KMS-11 (cell line): ENCODE data around the gene CEACAM20.

ENCODE experiments used
- H2AFZ ChIP-seq: fragments of 200-600 bp; sonication (generic); 2 replicates; pipeline ENCODE4 v1.6.1; 2016; ENCODE audit warnings: antibody characterized with exemption, mixed run types, low read depth
- H3K27ac ChIP-seq: fragments of 200-600 bp; sonication (generic); 2 replicates; pipeline ENCODE4 v1.6.1; 2016; ENCODE audit warnings: mild to moderate bottlenecking, mixed run types
- H3K27me3 ChIP-seq: fragments of 200-600 bp; sonication (generic); 2 replicates; pipeline ENCODE4 v1.6.1; 2017; ENCODE audit warnings: mild to moderate bottlenecking, low read depth, mixed run types, moderate library complexity; ENCODE audit not compliant: insufficient read depth
- H3K36me3 ChIP-seq: fragments of 200-600 bp; sonication (generic); 2 replicates; pipeline ENCODE4 v1.6.1; 2017; ENCODE audit warnings: mild to moderate bottlenecking, mixed run types; ENCODE audit not compliant: insufficient read depth
- H3K4me1 ChIP-seq: fragments of 200-600 bp; sonication (generic); 2 replicates; pipeline ENCODE4 v1.6.1; 2016; ENCODE audit warnings: mild to moderate bottlenecking, low read depth, mixed run types; ENCODE audit not compliant: poor library complexity, severe bottlenecking
- H3K4me2 ChIP-seq: fragments of 200-600 bp; sonication (generic); 2 replicates; pipeline ENCODE4 v1.7.0; 2016; ENCODE audit warnings: mild to moderate bottlenecking, mixed run types
- H3K4me3 ChIP-seq: fragments of 200-600 bp; sonication (generic); IDR thresholded peaks from 2 replicates; pipeline ENCODE4 v1.6.1; 2017; ENCODE audit warnings: low read depth, low read length, mixed read lengths; ENCODE audit not compliant: insufficient read depth
- H3K79me2 ChIP-seq: fragments of 200-600 bp; sonication (generic); 2 replicates; pipeline ENCODE4 v1.6.1; 2016; ENCODE audit warnings: low read depth, mixed run types; ENCODE audit not compliant: insufficient read depth
- H3K9ac ChIP-seq: fragments of 200-600 bp; sonication (generic); 2 replicates; pipeline ENCODE4 v1.6.1; 2016; ENCODE audit warnings: mild to moderate bottlenecking, mixed run types
- H4K20me1 ChIP-seq: fragments of 200-600 bp; sonication (generic); 2 replicates; pipeline ENCODE4 v1.6.1; 2016; ENCODE audit warnings: mild to moderate bottlenecking, mixed run types; ENCODE audit not compliant: insufficient read depth
- CTCF ChIP-seq: fragments of 200-600 bp; sonication (generic); conservative IDR thresholded peaks from 2 replicates; pipeline ENCODE4 v1.6.1; 2017; ENCODE audit warnings: low read depth, mild to moderate bottlenecking, antibody characterized with exemption, low read length, moderate library complexity, mixed read lengths

Gene CEACAM20

GRCh38 chr19:44515031-44515430 lies 14.4 kb downstream of the CEACAM20 start:
- H3K36me3 ChIP-seq = no peaks in the 10 kb centered on the region
- H4K20me1 ChIP-seq = no peaks in the 10 kb centered on the region
- H3K27ac ChIP-seq = no peak overlapping the region
- H3K4me1 ChIP-seq = no peaks in the 10 kb centered on the region
- H3K27me3 ChIP-seq = no peaks in the 10 kb centered on the region
- no peak overlapping the region for H3K4me3 ChIP-seq
- no peak overlapping the region for H2AFZ ChIP-seq
- H3K79me2 ChIP-seq = no peaks in the 10 kb centered on the region
- TF ChIP-seq CTCF = no peak
- H3K9ac ChIP-seq = no peak overlapping the region
- H3K4me2 ChIP-seq = no peak overlapping the region

DNA sequence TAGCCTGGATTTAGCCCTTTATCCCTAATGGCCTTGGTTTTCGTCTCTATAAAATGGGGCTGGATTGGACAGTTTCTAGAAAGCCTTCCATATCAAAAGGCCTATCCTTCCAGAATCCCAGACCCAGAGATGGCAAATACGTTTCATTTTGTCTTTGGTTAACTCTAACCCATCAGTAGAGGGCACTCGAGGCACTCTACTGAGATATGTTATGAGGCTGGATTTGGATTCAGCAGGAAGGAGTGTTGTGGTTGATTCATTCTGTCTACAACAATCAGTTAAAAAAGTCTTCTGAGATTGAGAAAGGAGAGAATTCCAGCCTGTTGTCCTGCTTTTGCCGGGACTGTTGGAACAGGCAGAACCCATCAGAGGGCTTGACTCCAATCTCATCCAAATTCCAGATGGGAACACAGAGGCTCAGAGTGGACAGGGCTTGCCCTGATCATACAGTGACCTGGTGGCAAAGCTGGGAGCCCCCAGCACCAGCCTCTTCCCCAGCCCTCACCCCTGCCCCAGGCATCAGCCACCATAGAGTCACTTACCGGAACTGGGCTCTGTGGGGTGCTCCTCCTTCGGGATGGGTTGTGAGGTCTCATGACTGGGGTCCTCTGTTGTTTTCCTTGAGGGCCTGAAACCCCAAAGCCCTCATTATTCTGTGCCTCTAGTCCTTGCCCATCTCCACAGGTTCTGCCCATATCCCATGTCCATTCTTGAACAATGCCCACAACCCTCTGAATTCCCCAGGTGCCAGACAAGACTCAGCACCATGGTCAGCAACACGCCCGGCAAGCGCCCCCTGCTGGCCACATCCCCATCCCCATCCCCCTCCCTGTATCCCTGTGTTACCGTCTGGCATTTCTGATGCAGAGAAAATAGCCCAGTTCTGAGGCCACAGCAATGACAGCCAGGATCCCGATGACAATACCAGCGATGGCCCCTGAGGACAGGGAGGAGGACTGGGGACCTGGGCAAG lies 16.9 kb downstream of the CEACAM20 start:
- Histone ChIP-seq H3K36me3 (no peaks in the 10 kb centered on the region), H2AFZ (no peak overlapping the region), H3K9ac (no peak overlapping the region), H3K27ac (no peak overlapping the region), H3K4me2 (no peak overlapping the region), H4K20me1 (no peaks in the 10 kb centered on the region), H3K27me3 (no peaks in the 10 kb centered on the region), H3K4me1 (no peaks in the 10 kb centered on the region), H3K79me2 (no peaks in the 10 kb centered on the region), H3K4me3 (no peak overlapping the region)
- TF ChIP-seq CTCF = peak; percentile 70

GRCh38 chr19:44509478-44509877 lies 20.0 kb downstream of the CEACAM20 start:
- no peak overlapping the region for H3K9ac ChIP-seq

More at GRCh38 chr19:44509478-44509877, 20.0 kb downstream of the CEACAM20 start:
- no peak overlapping the region for H2AFZ ChIP-seq
- H4K20me1 ChIP-seq = no peaks in the 10 kb centered on the region
- no peaks in the 10 kb centered on the region for H3K27me3 ChIP-seq
- no peak overlapping the region for H3K27ac ChIP-seq
- TF ChIP-seq CTCF = no peak
- no peaks in the 10 kb centered on the region for H3K36me3 ChIP-seq
- no peaks in the 10 kb centered on the region for H3K79me2 ChIP-seq
- no peak overlapping the region for H3K4me3 ChIP-seq
- H3K4me2 ChIP-seq = no peak overlapping the region
- peaks cover 5% of the 10 kb centered on the region for H3K4me1 ChIP-seq
